Measurements from ENCODE around the gene CASS4. TPM values are rescaled to one million over a fixed set of nuclear protein-coding genes. Genes with fewer than 3 reads are reported as not detected.

The CASS4 gene
- total and polyA plus RNA-seq, 9 of the 15 experiments (the other 6 are each of a cell fraction or from before 2014, with no cell fraction given) = 8.1 to 53.8 (median 26.7) TPM

- TF ChIP-seq NCOR1 (IDR thresholded peaks at IDR 0.05) = peak; percentile 22; the same call in 1 of the 2 replicates
- no peak for TF ChIP-seq ZSCAN29 (IDR thresholded peaks at IDR 0.05)
- no peak for TF ChIP-seq DNMT1 (IDR thresholded peaks at IDR 0.05)
- no peak for TF ChIP-seq RUNX1 (IDR thresholded peaks at IDR 0.05; ENCODE audit: low read depth)
- no peak for TF ChIP-seq ZNF282 (CRISPR knock-in tag; IDR thresholded peaks at IDR 0.05)
- TF ChIP-seq SAFB2 (IDR thresholded peaks at IDR 0.05; ENCODE audit: borderline replicate concordance, low read depth, low read length, severe bottlenecking) = no peak
- no peak for TF ChIP-seq ARID3B (CRISPR knock-in tag; IDR thresholded peaks at IDR 0.05; ENCODE audit: borderline replicate concordance)
- TF ChIP-seq NELFE (IDR thresholded peaks at IDR 0.05; ENCODE audit: insufficient read depth, insufficient read length) = no peak
- TF ChIP-seq ZNF134 (CRISPR knock-in tag; conservative IDR thresholded peaks at IDR 0.05) = no peak
- TF ChIP-seq CEBPB (tag; IDR thresholded peaks at IDR 0.05) = no peak
- no peak for TF ChIP-seq ZKSCAN3 (CRISPR knock-in tag; IDR thresholded peaks at IDR 0.05)
- no peak for TF ChIP-seq ZNF23 (CRISPR knock-in tag; IDR thresholded peaks at IDR 0.05)
- TF ChIP-seq CBX3 (IDR thresholded peaks at IDR 0.05; ENCODE audit: borderline replicate concordance in 1 of 2, low read length in 2 of 2) = no peak
- peak; percentile 98 for TF ChIP-seq ZBTB40 (IDR thresholded peaks at IDR 0.05)
- no peak for TF ChIP-seq ZBTB40 (CRISPR knock-in tag; IDR thresholded peaks at IDR 0.05)
- TF ChIP-seq PURB (CRISPR knock-in tag; IDR thresholded peaks at IDR 0.05; ENCODE audit: low read depth) = no peak
- TF ChIP-seq HMGN3 (IDR thresholded peaks at IDR 0.05; ENCODE audit: borderline replicate concordance, extremely low read depth, insufficient read length, low read depth, low read length) = peak; percentile 51
- TF ChIP-seq SRSF7 (optimal IDR thresholded peaks at IDR 0.05; ENCODE audit: low read depth, low read length) = no peak
- no peak for TF ChIP-seq ZZZ3 (IDR thresholded peaks at IDR 0.05)
- peak; percentile 43; the same call in 1 of the 2 replicates for TF ChIP-seq TARDBP (IDR thresholded peaks at IDR 0.05)
- no peak for TF ChIP-seq NFRKB (IDR thresholded peaks at IDR 0.05; ENCODE audit: low read depth)
Measured at GRCh38 chr20:56468316-56469076, 56.4 kb downstream of the CASS4 start, which contains the start of gene RTF2 (continued).
